Nephron (organoid): Measurements from ENCODE around the gene SAC3D1.

Experiments used
- H3K27ac Mint-ChIP-seq, 3 experiments: 2 replicates each; pipeline ENCODE4 v1.8.0; 2020; ENCODE audit warnings: mixed read lengths in 3 of 3, mild to moderate bottlenecking in 2 of 3, moderate library complexity in 1 of 3
- H3K27me3 Mint-ChIP-seq: 2 replicates; pipeline ENCODE4 v1.8.0; 2021; ENCODE audit warnings: low read depth, mild to moderate bottlenecking, moderate library complexity, mixed read lengths
- H3K36me3 Mint-ChIP-seq: 2 replicates; pipeline ENCODE4 v1.8.0; 2020; ENCODE audit warnings: low read depth, mixed read lengths
- H3K4me1 Mint-ChIP-seq: 2 replicates; pipeline ENCODE4 v1.8.0; 2020; ENCODE audit warnings: mixed read lengths
- H3K4me3 Mint-ChIP-seq, 3 experiments: 2 replicates each; pipeline ENCODE4 v1.8.0; 2020; ENCODE audit warnings: mild to moderate bottlenecking in 3 of 3, mixed read lengths in 3 of 3, moderate library complexity in 2 of 3
- H3K9me3 Mint-ChIP-seq: 2 replicates; pipeline ENCODE4 v1.8.0; 2020; ENCODE audit warnings: mixed read lengths
- TF ChIP-seq, protein P1 (sequence below), 3 experiments: fragments of 200-600 bp; sonication (generic); IDR thresholded peaks; one replicate each; pipeline ENCODE4 v1.5.0; 2021; ENCODE audit warnings: antibody characterized with exemption in 3 of 3; ENCODE audit not compliant: unreplicated experiment in 3 of 3

SAC3D1 gene

DNA sequence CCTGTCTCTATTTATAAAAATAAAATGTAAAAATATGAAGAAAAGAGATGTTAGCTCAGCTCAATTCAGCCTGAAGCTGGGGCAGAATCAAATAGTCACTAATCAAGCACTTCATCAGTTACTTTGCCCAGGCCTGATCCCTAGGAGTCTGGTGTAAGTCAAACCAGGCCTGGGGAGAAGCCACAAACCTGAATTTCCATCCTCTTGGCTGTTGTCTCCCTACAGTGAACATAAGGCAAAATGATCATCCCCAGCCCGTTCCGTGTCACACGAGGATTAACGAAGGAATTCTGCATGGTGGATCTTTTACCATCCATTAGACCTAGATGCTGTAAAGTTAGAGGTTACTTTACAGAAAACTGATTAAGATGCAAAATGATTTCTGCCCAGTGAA, 23.8 kb downstream of the SAC3D1 start:
- Mint-ChIP-seq H3K9me3 (no peaks in the 10 kb centered on the region), H3K4me3 (no peak overlapping the region), H3K27ac (no peak overlapping the region), H3K27me3 (no peaks in the 10 kb centered on the region), H3K36me3 (no peaks in the 10 kb centered on the region), H3K4me1 (no peaks in the 10 kb centered on the region)
- TF ChIP-seq, protein P1, sequence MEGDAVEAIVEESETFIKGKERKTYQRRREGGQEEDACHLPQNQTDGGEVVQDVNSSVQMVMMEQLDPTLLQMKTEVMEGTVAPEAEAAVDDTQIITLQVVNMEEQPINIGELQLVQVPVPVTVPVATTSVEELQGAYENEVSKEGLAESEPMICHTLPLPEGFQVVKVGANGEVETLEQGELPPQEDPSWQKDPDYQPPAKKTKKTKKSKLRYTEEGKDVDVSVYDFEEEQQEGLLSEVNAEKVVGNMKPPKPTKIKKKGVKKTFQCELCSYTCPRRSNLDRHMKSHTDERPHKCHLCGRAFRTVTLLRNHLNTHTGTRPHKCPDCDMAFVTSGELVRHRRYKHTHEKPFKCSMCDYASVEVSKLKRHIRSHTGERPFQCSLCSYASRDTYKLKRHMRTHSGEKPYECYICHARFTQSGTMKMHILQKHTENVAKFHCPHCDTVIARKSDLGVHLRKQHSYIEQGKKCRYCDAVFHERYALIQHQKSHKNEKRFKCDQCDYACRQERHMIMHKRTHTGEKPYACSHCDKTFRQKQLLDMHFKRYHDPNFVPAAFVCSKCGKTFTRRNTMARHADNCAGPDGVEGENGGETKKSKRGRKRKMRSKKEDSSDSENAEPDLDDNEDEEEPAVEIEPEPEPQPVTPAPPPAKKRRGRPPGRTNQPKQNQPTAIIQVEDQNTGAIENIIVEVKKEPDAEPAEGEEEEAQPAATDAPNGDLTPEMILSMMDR (IDR thresholded peaks at IDR 0.05; ENCODE audit: unreplicated experiment in 3 of 3): no peak

DNA sequence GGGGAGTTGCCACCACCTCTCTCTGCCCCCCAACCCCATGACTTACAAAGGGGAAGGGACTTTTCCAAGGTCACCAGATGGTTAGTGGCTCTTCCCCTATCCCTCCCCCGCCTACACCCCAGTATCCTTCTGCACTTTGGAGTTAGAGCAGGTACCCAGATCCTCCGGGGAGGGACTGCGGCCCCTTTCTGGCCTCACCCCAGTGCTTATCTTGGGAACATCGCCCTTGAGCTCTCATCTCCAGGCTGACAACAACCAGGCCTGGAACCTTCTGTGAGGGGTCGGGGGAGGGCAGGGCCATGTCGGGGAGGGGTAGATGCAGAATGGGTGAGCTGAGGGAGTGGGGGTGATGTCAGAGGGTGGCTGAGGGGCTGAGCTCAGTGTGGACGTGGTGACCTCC, 24.8 kb downstream of the SAC3D1 start:
- Mint-ChIP-seq H3K27me3 (no peaks in the 10 kb centered on the region), H3K9me3 (no peaks in the 10 kb centered on the region), H3K4me3 (no peak overlapping the region), H3K27ac (no peak overlapping the region), H3K36me3 (no peaks in the 10 kb centered on the region), H3K4me1 (no peaks in the 10 kb centered on the region)
- TF ChIP-seq, protein P1 (IDR thresholded peaks at IDR 0.05; ENCODE audit: unreplicated experiment in 3 of 3): no peak

DNA sequence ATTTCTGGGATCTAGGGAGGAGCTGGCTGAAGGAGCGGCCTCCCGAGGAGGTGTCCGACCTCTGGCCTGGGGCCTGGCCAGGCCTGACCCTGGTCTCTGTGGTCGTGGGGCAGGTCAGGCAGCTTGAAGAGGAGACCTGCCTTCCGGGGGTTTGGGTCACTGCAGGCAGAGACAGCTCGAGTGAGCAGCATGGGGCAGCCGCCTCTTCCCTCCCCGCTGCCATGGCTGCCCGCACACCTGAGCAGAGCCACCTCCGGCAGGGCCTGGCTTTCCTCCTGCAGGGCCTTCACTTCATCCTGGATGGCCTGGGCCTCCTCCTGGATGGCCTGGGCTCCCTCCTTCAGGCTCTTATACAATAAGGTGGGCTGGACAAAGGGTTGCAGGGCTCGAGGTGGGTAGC, 25.3 kb downstream of the SAC3D1 start:
- Mint-ChIP-seq H3K27ac (no peak overlapping the region), H3K9me3 (no peaks in the 10 kb centered on the region), H3K4me1 (no peaks in the 10 kb centered on the region), H3K4me3 (no peak overlapping the region), H3K27me3 (no peaks in the 10 kb centered on the region), H3K36me3 (no peaks in the 10 kb centered on the region)
- TF ChIP-seq, protein P1 (IDR thresholded peaks at IDR 0.05; ENCODE audit: unreplicated experiment in 3 of 3): no peak

DNA sequence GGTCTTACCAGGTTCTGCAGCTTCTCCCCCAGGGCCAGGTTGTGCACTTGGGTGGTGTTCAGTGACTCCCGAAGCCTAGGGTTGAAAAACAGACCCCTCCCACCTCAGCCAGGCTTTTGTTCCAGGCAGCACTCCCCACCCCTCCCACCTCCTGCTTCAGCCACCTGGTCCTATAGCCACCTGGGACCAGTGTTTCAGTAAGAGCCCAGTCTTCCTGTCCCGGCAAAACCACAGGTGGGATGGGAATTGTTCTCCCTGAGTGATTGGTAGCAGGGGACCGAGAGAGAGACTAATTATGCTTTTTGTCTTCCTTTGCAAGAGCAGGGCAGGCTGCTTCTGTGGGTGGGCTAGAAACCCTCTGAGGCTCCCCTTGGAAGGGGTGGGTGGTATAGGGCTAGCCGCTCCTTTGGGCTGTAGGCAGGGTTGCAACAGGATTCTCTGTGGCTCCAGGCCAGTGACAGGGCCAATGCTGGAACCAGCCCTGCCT, 25.8 kb downstream of the SAC3D1 start:
- Mint-ChIP-seq H3K4me1 (no peaks in the 10 kb centered on the region), H3K36me3 (no peaks in the 10 kb centered on the region), H3K27ac (no peak overlapping the region), H3K27me3 (no peaks in the 10 kb centered on the region), H3K4me3 (no peak overlapping the region), H3K9me3 (no peaks in the 10 kb centered on the region)
- TF ChIP-seq, protein P1 (IDR thresholded peaks at IDR 0.05; ENCODE audit: unreplicated experiment in 3 of 3): no peak

DNA sequence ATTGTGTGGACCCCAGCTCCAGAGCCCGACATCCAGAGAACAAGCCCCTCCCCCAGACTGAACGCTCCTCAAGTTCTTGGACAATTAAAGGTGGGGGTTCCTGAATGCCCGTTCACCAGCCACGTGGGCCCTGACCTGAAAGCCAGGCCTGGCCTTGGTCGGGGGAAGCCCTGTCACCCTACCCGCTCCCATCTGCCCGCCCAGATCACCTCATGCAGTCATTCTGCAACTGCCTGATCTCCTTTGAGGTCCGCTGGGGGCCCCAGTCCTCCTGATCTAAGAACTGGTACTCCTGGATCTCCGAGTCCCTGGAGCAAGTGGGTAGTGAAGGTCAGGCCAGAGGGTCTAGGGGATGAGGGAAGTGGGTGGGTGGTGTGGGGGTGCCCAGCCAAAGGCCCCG, 26.4 kb downstream of the SAC3D1 start:
- H3K4me3 Mint-ChIP-seq: no peak overlapping the region

DNA sequence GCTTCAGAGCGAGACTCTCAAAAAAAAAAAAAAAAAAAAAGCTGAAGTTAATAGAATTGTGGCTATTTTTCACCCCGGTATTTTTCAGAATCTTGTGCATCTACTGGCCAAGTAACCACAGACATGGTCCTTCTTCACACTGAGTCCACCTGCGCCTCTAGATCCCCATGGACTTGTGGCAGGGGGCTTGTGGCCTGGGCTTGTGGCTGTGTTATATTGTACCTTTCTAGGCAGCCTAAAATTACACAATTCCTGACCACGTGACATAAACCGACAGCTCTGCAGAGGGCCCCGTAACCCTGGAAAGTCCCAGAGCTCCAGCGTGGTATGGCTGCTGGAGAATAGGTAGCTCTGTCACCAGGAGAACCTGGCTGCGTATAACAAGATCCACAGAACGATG, 28.2 kb downstream of the SAC3D1 start:
- Mint-ChIP-seq H3K36me3 (no peaks in the 10 kb centered on the region), H3K4me1 (no peaks in the 10 kb centered on the region), H3K4me3 (no peak overlapping the region), H3K9me3 (no peaks in the 10 kb centered on the region), H3K27ac (no peak overlapping the region), H3K27me3 (no peaks in the 10 kb centered on the region)
- TF ChIP-seq, protein P1 (IDR thresholded peaks at IDR 0.05; ENCODE audit: unreplicated experiment in 3 of 3): no peak

More for the DNA sequence above, 26.4 kb downstream of the SAC3D1 start:
- no peaks in the 10 kb centered on the region for H3K9me3 Mint-ChIP-seq
- no peak overlapping the region for H3K27ac Mint-ChIP-seq
- TF ChIP-seq, protein P1 (IDR thresholded peaks at IDR 0.05; ENCODE audit: unreplicated experiment in 3 of 3): no peak
- H3K36me3 Mint-ChIP-seq: no peaks in the 10 kb centered on the region
- H3K27me3 Mint-ChIP-seq: no peaks in the 10 kb centered on the region
- H3K4me1 Mint-ChIP-seq: no peaks in the 10 kb centered on the region
